Measurements from ENCODE around the gene GTSF1L.

Gene GTSF1L

DNA sequence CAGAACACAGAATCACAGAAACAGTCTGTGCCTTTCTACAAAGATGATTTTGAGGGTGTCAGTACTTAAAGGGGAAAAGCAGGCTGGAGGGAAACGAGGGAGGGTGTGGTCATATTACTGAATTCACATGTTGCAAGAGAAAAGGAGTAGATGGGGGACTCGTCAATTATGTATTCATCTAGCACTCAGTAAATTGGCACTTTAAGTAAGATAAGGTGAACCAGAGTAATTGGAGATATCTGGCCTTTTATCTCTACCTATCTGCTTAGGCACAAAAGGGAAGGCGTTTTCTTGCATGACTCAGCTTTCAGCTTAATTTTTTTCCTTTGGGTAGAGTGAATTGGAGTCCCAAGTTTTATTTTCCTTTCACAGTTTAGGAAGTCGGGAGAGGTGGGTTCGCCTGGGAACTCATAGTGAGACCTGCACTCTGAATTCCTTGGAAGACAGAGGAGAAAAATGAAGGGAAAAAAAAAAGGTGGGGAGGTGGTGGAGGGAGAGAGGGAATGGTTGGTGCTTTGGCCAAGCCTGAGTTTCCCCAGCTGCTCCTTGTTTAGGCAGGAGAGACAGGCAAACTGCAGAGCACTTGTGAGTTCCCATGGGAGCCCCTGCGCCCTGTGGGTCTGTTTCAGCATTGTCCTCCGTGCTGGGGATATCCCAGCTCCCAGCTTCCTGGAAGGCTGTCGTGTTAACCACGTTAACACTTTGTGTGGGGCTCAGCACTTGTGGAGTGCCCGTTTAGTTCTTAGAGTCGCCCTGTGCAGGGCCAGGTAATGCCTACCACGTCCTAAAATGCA, 19.7 kb upstream of the GTSF1L start:
- no peak overlapping the region for H3K4me3 ChIP-seq (ENCODE audit: control insufficient read depth, low read depth, low read length)
- no peak for DNase-seq (ENCODE audit: low read depth)
- TF ChIP-seq, protein P1, sequence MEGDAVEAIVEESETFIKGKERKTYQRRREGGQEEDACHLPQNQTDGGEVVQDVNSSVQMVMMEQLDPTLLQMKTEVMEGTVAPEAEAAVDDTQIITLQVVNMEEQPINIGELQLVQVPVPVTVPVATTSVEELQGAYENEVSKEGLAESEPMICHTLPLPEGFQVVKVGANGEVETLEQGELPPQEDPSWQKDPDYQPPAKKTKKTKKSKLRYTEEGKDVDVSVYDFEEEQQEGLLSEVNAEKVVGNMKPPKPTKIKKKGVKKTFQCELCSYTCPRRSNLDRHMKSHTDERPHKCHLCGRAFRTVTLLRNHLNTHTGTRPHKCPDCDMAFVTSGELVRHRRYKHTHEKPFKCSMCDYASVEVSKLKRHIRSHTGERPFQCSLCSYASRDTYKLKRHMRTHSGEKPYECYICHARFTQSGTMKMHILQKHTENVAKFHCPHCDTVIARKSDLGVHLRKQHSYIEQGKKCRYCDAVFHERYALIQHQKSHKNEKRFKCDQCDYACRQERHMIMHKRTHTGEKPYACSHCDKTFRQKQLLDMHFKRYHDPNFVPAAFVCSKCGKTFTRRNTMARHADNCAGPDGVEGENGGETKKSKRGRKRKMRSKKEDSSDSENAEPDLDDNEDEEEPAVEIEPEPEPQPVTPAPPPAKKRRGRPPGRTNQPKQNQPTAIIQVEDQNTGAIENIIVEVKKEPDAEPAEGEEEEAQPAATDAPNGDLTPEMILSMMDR (IDR thresholded peaks at IDR 0.05; ENCODE audit: control insufficient read depth, insufficient read depth, low read depth, low read length, missing control alignments), result no peak

DNA sequence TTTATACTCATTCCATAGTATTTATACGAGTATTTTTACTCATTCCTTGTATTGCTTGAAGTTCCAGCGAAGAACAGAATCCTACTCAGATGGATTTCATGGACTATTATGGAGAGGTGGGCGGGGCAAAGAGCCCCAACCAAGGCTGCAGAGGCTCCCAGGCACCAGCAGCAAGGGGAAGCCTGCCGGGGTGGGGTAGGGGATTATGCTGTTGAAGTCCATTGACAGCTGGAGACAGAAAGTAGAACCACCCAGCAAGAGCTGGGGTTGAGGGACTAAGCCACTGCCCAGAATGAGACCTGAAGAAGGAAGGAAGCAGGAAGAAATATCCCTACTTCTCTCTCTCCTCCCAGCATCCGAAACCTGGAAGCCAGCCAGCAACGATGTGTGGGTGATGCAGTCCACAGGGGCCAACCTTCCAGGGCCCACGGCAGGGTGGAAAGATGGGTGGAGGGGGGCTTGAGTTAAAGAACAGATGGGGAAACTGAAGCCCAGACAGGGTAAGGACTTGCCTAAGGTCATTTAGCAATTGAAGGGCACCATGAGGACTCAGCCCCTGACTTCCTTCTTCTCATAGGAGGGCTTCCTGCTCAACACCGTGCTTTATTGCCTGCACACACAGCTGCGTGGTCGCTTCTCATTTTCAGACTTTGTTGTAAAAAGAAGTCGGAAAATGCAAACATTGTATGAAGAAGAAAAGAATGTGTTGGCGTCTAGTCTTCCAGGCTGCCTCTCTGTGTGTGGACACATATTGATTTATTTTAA, 18.3 kb upstream of the GTSF1L start:
- no peak overlapping the region for H3K4me3 ChIP-seq (ENCODE audit: control insufficient read depth, low read depth, low read length)

GRCh38 chr20:43744151-43744611, 17.4 kb upstream of the GTSF1L start:
- H3K4me3 ChIP-seq (ENCODE audit: control insufficient read depth, low read depth, low read length), result no peak overlapping the region
- TF ChIP-seq, protein P1 (IDR thresholded peaks at IDR 0.05; ENCODE audit: control insufficient read depth, insufficient read depth, low read depth, low read length, missing control alignments), result no peak
- DNase-seq (ENCODE audit: low read depth), result no peak

More for the DNA sequence above, 18.3 kb upstream of the GTSF1L start:
- TF ChIP-seq, protein P1 (IDR thresholded peaks at IDR 0.05; ENCODE audit: control insufficient read depth, insufficient read depth, low read depth, low read length, missing control alignments), result no peak
- DNase-seq (ENCODE audit: low read depth), result no peak

- H3K4me3 ChIP-seq (ENCODE audit: control insufficient read depth, low read depth, low read length), result no peak overlapping the region
- no peak for DNase-seq (ENCODE audit: low read depth)
- TF ChIP-seq, protein P1 (IDR thresholded peaks at IDR 0.05; ENCODE audit: control insufficient read depth, insufficient read depth, low read depth, low read length, missing control alignments), result no peak
Measured at GRCh38 chr20:43740642-43741041, 13.8 kb upstream of the GTSF1L start.

GRCh38 chr20:43739148-43739749, 12.4 kb upstream of the GTSF1L start:
- no peak for DNase-seq (ENCODE audit: low read depth)
- TF ChIP-seq, protein P1 (IDR thresholded peaks at IDR 0.05; ENCODE audit: control insufficient read depth, insufficient read depth, low read depth, low read length, missing control alignments), result no peak
- H3K4me3 ChIP-seq (ENCODE audit: control insufficient read depth, low read depth, low read length), result no peak overlapping the region

- DNase-seq (ENCODE audit: low read depth), result no peak
- H3K4me3 ChIP-seq (ENCODE audit: control insufficient read depth, low read depth, low read length), result no peak overlapping the region
- TF ChIP-seq, protein P1 (IDR thresholded peaks at IDR 0.05; ENCODE audit: control insufficient read depth, insufficient read depth, low read depth, low read length, missing control alignments), result no peak
Measured at GRCh38 chr20:43737925-43738324, 11.1 kb upstream of the GTSF1L start.
